DND-41 (cell line): ENCODE measurements around the gene FOXD2.

Experiments
- CTCF ChIP-seq: IDR thresholded peaks from 2 replicates; pipeline ENCODE4 v1.5.1; 2012; ENCODE audit warnings: borderline replicate concordance, low read length, moderate library complexity, mild to moderate bottlenecking; ENCODE audit not compliant: poor library complexity, severe bottlenecking; ENCODE audit errors: extremely low read depth
- EZH2 ChIP-seq: IDR thresholded peaks from 3 replicates; pipeline ENCODE4 v1.6.1; 2012; ENCODE audit warnings: borderline replicate concordance, low read depth, mild to moderate bottlenecking, moderate library complexity, low read length, inconsistent platforms; ENCODE audit not compliant: severe bottlenecking

GRCh38 chr1:47436979-47437446 lies 831 bp upstream of the FOXD2 start:
- TF ChIP-seq CTCF (no peak), EZH2 (no peak)
